K562 (cell line): ENCODE measurements around the gene COQ3. TPM values are rescaled to one million over a fixed set of nuclear protein-coding genes. Genes with fewer than 3 reads are reported as not detected.
A peak's percentile ranks its signal among the peaks of the same experiment; 100 is the strongest.

ENCODE experiments used
- ERF ChIP-seq: fragments of 450-650 bp; formaldehyde crosslinking; IDR thresholded peaks from 2 replicates; pipeline ENCODE4 v1.4.0; 2020; ENCODE audit warnings: mild to moderate bottlenecking, mixed read lengths
- NR3C1 ChIP-seq: sonication (generic); formaldehyde crosslinking; IDR thresholded peaks from 2 replicates; pipeline ENCODE4 v1.8.1; 2022; ENCODE audit warnings: missing genetic modification reagents
- TEAD4 ChIP-seq, 2 experiments: sonication (generic) in 1 of 2; formaldehyde crosslinking in 1 of 2; IDR thresholded peaks; 2 replicates each; pipeline versions ENCODE4 v1.6.1 to v1.8.0; 2012 to 2022; ENCODE audit warnings: borderline replicate concordance in 1 of 2, inconsistent platforms in 1 of 2, low read length in 1 of 2, mild to moderate bottlenecking in 1 of 2, missing genetic modification reagents in 1 of 2
- ZFP30 ChIP-seq: fragments of 250-450 bp; sonication (Bioruptor Pico); IDR thresholded peaks from 2 replicates; pipeline ENCODE4 v1.8.0; 2022; ENCODE audit warnings: moderate library complexity, mild to moderate bottlenecking, inconsistent platforms, borderline replicate concordance
- ZNF76 ChIP-seq: fragments of 250-450 bp; sonication (Bioruptor Pico); IDR thresholded peaks from 2 replicates; pipeline ENCODE4 v1.4.0; 2020; ENCODE audit warnings: mild to moderate bottlenecking, moderate library complexity, borderline replicate concordance
- polyA plus RNA-seq, 8 experiments: library from polyadenylated mRNA; depleted of rRNA in 4 of 8; stranded (reverse) in 5 of 8; unstranded in 3 of 8; fragments of >200 nt; fragmentation: Nextera tagmentation in 2 of 8; fragmentation: Illumina TruSeq in 1 of 8; extraction: Ambion mirVana in 2 of 8; extraction: Trizol in 1 of 8; gene quantifications; 2 replicates each; pipeline versions ENCODE4 v1.2.1 to v1.2.3, GENCODE V29; 2011 to 2014; ENCODE audit warnings: inconsistent platforms in 1 of 8, missing spikeins in 1 of 8
- total RNA-seq, 7 experiments: library from RNA; depleted of rRNA in 6 of 7; stranded (reverse); fragments of >200 nt in 6 of 7; fragmentation: Illumina TruSeq in 2 of 7; extraction: Trizol in 2 of 7; gene quantifications; 2 replicates each; pipeline versions ENCODE4 v1.2.1 to v1.2.3, GENCODE V29; 2011 to 2021; ENCODE audit warnings: low replicate concordance in 1 of 7
- TF ChIP-seq, protein P1 (sequence below), 3 experiments: fragments of 200-800 bp in 1 of 3; sonication (Bioruptor generic) in 1 of 3; sonication (generic) in 1 of 3; formaldehyde crosslinking in 1 of 3; IDR thresholded peaks; 2 replicates each; pipeline versions ENCODE4 v1.6.1 to v1.8.0; 2016 to 2022; ENCODE audit warnings: mild to moderate bottlenecking in 2 of 3, missing compliant biosample characterization in 2 of 3, missing genetic modification characterization in 2 of 3, missing genetic modification reagents in 1 of 3
- TF ChIP-seq, protein P2 (sequence below), 2 experiments: IDR thresholded peaks; 2 replicates each; pipeline ENCODE4 v1.6.1; 2011; ENCODE audit warnings: borderline replicate concordance in 1 of 2, control low read depth in 1 of 2, low read depth in 1 of 2, low read length in 1 of 2, mild to moderate bottlenecking in 1 of 2, mixed read lengths in 1 of 2, moderate library complexity in 1 of 2; ENCODE audit not compliant: insufficient read depth in 1 of 2, insufficient read length in 1 of 2, poor library complexity in 1 of 2, severe bottlenecking in 1 of 2; ENCODE audit errors: extremely low read depth in 1 of 2
- TF ChIP-seq, protein P3 (sequence below), 2 experiments: fragments of 150-350 bp in 1 of 2; IDR thresholded peaks; 2 replicates each; pipeline ENCODE4 v1.6.1; 2012 to 2016; ENCODE audit warnings: low read depth in 2 of 2, low read length in 2 of 2, mild to moderate bottlenecking in 1 of 2, moderate library complexity in 1 of 2
- TF ChIP-seq, protein P4 (sequence below): fragments of 450-650 bp; formaldehyde crosslinking; IDR thresholded peaks from 2 replicates; pipeline ENCODE4 v1.4.0; 2022; ENCODE audit warnings: missing genetic modification characterization
- TF ChIP-seq, protein P5 (sequence below), 2 experiments: fragments of 450-650 bp in 1 of 2; IDR thresholded peaks; 2 replicates each; pipeline ENCODE4 v1.6.1; 2011 to 2017; ENCODE audit warnings: low read depth in 2 of 2, antibody characterized with exemption in 1 of 2, borderline replicate concordance in 1 of 2, low read length in 1 of 2, mild to moderate bottlenecking in 1 of 2, mixed read lengths in 1 of 2; ENCODE audit not compliant: control insufficient read depth in 1 of 2

Gene COQ3
- total and polyA plus RNA-seq, 9 of the 15 experiments (the other 6 are each of a cell fraction or from before 2014, with no cell fraction given) = 16.9 to 137 (median 33.9) TPM

DNA sequence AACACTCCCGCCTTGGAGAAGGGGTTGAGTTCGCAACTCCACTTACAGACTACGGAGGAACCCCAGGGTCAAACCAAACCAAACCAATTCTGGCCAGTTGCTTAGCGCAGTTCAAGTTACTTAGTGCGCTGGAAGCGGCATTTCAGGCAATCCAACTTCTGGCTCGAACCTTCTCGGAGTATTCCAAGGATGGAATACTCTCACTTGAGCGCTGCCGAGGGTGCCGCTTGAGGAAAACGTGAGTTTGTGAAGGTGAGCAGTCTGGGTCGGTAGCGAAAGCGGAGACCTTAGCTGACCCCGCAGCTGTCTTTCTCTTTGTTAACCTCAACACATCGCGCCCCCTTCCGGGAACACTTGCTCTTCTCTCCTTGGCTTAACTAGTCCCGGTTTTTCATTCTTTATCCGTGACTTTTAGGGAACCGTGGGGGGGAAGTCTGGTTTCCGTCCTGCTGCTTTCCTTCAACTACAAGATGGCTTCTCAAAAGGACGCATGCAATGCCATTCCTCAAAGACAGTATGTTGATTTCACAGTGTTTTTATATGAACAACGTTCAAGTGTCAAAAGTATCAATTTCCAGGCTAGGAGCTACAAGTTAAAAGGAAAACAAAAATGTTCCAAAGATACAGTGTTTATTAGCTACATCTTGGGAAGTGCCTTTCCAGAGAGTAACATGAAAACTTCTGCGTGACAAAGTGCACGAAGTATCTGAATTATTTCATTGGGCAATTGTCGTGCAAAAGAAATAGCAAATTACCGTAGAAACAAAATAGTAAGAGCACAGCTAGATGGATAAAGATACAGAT is 31.9 kb upstream of the COQ3 start (continued):
- TF ChIP-seq, protein P1, sequence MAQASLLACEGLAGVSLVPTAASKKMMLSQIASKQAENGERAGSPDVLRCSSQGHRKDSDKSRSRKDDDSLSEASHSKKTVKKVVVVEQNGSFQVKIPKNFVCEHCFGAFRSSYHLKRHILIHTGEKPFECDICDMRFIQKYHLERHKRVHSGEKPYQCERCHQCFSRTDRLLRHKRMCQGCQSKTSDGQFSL (CRISPR knock-in tag; IDR thresholded peaks at IDR 0.05) = peak; percentile 98
- TF ChIP-seq, protein P1 (tag; IDR thresholded peaks at IDR 0.05) = peak in 1 of 2 experiments; percentile 91; a peak in 2 of 4 replicates
- TF ChIP-seq, protein P2, sequence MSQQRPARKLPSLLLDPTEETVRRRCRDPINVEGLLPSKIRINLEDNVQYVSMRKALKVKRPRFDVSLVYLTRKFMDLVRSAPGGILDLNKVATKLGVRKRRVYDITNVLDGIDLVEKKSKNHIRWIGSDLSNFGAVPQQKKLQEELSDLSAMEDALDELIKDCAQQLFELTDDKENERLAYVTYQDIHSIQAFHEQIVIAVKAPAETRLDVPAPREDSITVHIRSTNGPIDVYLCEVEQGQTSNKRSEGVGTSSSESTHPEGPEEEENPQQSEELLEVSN (IDR thresholded peaks at IDR 0.05; ENCODE audit: borderline replicate concordance in 1 of 2, extremely low read depth in 1 of 2, insufficient read depth in 1 of 2, insufficient read length in 1 of 2, low read depth in 1 of 2, low read length in 1 of 2, poor library complexity in 1 of 2, severe bottlenecking in 1 of 2) = peak in 1 of 2 experiments; percentile 36
- TF ChIP-seq, protein P3, sequence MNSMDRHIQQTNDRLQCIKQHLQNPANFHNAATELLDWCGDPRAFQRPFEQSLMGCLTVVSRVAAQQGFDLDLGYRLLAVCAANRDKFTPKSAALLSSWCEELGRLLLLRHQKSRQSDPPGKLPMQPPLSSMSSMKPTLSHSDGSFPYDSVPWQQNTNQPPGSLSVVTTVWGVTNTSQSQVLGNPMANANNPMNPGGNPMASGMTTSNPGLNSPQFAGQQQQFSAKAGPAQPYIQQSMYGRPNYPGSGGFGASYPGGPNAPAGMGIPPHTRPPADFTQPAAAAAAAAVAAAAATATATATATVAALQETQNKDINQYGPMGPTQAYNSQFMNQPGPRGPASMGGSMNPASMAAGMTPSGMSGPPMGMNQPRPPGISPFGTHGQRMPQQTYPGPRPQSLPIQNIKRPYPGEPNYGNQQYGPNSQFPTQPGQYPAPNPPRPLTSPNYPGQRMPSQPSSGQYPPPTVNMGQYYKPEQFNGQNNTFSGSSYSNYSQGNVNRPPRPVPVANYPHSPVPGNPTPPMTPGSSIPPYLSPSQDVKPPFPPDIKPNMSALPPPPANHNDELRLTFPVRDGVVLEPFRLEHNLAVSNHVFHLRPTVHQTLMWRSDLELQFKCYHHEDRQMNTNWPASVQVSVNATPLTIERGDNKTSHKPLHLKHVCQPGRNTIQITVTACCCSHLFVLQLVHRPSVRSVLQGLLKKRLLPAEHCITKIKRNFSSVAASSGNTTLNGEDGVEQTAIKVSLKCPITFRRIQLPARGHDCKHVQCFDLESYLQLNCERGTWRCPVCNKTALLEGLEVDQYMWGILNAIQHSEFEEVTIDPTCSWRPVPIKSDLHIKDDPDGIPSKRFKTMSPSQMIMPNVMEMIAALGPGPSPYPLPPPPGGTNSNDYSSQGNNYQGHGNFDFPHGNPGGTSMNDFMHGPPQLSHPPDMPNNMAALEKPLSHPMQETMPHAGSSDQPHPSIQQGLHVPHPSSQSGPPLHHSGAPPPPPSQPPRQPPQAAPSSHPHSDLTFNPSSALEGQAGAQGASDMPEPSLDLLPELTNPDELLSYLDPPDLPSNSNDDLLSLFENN (IDR thresholded peaks at IDR 0.05; ENCODE audit: low read depth in 2 of 2, low read length in 2 of 2) = no peak
- no peak for TF ChIP-seq NR3C1 (CRISPR knock-in tag)
- TF ChIP-seq, protein P4, sequence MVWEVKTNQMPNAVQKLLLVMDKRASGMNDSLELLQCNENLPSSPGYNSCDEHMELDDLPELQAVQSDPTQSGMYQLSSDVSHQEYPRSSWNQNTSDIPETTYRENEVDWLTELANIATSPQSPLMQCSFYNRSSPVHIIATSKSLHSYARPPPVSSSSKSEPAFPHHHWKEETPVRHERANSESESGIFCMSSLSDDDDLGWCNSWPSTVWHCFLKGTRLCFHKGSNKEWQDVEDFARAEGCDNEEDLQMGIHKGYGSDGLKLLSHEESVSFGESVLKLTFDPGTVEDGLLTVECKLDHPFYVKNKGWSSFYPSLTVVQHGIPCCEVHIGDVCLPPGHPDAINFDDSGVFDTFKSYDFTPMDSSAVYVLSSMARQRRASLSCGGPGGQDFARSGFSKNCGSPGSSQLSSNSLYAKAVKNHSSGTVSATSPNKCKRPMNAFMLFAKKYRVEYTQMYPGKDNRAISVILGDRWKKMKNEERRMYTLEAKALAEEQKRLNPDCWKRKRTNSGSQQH = peak; percentile 45; the same call in 1 of the 2 replicates
- TF ChIP-seq ZNF76 (CRISPR knock-in tag) = no peak
- TF ChIP-seq TEAD4 (IDR thresholded peaks at IDR 0.05; ENCODE audit: low read length) = peak; percentile 57
- TF ChIP-seq TEAD4 (CRISPR knock-in tag; IDR thresholded peaks at IDR 0.05; ENCODE audit: borderline replicate concordance) = no peak
- no peak for TF ChIP-seq ERF (CRISPR knock-in tag)
- TF ChIP-seq, protein P5, sequence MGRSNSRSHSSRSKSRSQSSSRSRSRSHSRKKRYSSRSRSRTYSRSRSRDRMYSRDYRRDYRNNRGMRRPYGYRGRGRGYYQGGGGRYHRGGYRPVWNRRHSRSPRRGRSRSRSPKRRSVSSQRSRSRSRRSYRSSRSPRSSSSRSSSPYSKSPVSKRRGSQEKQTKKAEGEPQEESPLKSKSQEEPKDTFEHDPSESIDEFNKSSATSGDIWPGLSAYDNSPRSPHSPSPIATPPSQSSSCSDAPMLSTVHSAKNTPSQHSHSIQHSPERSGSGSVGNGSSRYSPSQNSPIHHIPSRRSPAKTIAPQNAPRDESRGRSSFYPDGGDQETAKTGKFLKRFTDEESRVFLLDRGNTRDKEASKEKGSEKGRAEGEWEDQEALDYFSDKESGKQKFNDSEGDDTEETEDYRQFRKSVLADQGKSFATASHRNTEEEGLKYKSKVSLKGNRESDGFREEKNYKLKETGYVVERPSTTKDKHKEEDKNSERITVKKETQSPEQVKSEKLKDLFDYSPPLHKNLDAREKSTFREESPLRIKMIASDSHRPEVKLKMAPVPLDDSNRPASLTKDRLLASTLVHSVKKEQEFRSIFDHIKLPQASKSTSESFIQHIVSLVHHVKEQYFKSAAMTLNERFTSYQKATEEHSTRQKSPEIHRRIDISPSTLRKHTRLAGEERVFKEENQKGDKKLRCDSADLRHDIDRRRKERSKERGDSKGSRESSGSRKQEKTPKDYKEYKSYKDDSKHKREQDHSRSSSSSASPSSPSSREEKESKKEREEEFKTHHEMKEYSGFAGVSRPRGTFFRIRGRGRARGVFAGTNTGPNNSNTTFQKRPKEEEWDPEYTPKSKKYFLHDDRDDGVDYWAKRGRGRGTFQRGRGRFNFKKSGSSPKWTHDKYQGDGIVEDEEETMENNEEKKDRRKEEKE (IDR thresholded peaks at IDR 0.05; ENCODE audit: borderline replicate concordance in 1 of 2, control insufficient read depth in 1 of 2, low read depth in 2 of 2, low read length in 1 of 2) = no peak
- TF ChIP-seq ZFP30 (CRISPR knock-in tag) = 0 out of 2 replicates have a peak, but pooled peaks have one; percentile 25
